HG02943 (cell line): ENCODE data around the gene MEGF10.
"Not testable (repeated sequence)": the region's sequence is repeated elsewhere in the genome, so short reads cannot be mapped to it uniquely, and the experiment has no call there.

Experiments
- ATAC-seq: cut with Tn5 transposase; IDR thresholded peaks from one replicate; pipeline ENCODE4 v1.9.1; 2021; ENCODE audit warnings: mild to moderate bottlenecking, low read depth, moderate library complexity; ENCODE audit not compliant: unreplicated experiment

The MEGF10 gene

DNA sequence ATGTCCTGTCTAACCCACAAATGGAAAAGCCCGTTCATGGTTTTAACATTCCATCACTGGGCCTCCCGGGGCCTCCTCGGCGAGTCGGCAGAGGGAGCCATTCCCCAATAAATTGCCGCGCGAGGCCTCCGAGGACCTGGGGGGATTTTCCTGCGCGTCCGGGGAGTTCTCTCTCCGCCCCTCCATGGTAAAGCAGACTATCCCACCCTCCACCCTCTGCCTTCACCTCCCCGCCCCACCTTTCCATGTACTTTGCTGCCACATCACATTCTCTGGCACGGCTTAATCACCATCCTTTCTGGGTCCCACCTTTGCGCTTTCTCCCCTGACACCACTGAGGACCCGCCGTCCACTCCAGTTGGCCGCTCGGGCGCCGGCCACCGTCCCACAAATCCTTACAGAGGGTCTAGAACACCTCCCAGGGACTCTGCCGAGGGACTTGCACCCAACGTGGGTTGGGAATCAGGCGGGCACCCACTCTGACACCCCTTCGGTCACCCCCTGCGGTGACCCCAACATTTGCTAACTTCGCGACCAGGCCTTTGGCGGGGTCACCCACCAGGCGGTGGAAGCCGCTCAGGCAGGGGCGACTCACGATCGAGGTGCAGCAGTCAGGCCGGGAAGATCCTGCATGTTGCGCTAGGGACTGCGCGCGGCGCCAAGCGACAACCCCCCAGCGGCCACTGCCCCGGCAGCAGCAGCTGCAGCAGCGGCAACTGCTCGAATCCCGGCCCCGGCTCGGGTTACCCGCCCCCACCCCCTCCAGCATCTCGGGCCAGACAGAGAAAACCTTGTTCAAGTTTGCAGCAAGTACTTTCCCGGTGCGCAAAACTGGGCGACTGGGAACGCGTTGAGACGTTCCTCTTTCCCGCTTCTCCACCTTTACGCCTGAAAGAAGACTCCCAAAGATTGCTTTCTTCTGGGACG lies at the start of gene MEGF10:
MEGF10 (plus strand) TSS at position 778 of the 927 bp plus-strand sequence. CDS start 40,513 bp downstream, outside the sequence.
- ATAC-seq: no peak

DNA sequence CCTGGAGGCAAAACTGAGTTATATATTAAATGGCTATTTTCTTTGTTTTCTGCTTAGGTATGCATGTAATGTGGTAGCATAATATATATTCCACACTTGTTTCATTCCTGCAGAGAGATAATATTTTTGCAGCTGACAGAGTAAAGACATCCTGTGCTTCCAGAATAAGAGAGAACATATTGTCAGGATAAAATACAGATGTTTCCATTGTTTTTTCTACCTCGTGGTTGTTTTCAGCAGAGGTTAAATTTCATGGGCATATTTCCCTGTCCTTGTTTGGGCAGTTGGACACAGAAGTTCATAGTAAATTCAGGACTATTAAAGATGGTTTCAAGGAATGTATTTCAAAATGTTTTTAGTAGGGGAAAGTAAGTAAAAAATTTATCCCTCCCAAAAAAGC lies 47.6 kb upstream of the MEGF10 start:
- no peak for ATAC-seq

DNA sequence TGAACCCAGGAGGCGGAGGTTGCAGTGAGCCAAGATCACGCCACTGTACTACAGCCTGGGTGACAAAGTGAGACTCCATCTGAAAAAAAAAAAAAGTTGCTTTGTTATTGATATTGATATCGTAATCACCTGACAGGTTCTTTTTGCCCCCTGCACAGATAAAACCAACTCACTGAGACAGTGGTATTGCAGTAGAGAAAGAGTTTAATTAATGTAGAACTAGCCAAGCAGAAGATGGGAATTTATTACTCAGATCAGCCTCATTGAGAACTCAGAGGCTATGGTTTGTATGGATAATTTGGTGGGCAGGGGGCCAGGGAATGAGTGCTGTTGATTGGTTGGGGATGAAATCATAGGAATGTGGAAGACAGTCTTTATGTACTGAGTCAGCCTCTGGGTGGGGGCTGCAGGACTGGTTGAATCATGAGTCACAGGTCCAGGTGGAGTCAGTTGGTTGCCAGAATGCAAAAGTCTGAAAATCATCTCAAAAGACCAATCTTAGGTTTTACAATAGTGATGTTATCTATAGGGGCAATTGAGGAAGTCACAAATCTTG lies 35.8 kb upstream of the MEGF10 start:
- no peak for ATAC-seq

DNA sequence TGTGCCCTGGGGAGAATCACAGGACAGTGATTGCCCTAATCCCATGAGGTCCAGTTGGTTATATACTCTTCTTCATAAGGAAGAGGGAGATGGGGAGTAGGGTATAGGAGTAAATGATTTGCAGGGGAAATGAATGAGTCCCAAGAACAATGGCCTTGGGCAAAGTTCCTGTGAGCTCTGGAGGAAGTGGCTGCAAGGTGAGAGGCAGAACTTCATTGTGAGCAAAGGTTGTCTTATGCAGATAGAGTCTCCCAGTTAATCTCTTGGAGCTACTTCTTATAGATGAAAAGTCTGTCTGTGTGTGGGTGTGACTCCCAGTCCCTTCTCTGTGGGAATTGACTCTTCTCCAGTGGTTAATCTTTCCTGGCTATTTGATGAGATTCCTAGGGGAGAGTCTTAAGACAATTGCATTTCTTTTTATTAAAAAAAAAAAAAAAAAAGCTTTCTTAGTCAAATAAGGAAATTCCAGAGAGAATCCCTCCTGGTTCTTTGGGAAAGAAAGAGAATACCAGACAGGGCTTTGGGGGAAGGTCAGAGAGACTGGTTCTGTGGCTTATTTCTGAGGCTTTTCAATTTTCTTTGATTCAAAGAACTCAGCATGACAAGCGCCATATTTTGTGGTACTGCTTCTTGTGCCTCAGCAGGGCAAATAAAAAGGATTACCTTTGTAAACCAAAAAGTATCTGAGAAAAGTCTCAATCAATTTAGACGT lies 33.6 kb upstream of the MEGF10 start:
- no peak for ATAC-seq

DNA sequence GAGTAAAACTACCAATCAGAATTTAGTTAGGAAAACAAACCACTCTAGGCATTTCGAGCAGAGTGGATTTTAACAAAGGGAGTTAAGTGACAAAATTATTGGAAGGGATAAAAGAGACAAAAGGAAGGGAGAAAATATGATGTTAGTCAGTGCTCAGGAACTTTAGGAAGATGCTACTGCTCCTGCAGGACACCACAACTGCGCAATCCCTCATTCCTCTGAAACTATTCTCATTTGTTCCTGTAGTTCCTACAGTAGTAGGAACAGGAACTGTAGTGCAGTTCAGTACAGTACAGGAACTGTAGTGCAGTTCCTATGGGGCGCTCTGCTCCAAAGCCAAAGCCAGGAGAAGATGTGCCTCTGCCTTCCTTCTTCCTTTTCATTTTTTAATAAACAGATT lies 29.9 kb upstream of the MEGF10 start:
- ATAC-seq: no peak

DNA sequence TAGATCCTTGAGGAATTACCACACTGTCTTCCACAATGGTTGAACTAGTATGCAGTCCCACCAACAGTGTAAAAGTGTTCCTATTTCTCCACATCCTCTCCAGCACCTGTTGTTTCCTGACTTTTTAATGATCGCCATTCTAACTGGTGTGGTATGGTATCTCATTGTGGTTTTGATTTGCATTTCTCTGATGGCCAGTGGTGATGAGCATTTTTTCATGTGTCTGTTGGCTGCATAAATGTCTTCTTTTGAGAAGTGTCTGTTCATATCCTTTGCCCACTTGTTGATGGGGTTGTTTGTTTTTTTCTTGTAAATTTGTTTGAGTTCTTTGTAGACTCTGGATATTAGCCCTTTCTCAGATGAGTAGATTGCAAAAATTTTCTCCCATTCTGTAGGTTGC lies 25.1 kb upstream of the MEGF10 start:
- not testable (repeated sequence) for ATAC-seq

DNA sequence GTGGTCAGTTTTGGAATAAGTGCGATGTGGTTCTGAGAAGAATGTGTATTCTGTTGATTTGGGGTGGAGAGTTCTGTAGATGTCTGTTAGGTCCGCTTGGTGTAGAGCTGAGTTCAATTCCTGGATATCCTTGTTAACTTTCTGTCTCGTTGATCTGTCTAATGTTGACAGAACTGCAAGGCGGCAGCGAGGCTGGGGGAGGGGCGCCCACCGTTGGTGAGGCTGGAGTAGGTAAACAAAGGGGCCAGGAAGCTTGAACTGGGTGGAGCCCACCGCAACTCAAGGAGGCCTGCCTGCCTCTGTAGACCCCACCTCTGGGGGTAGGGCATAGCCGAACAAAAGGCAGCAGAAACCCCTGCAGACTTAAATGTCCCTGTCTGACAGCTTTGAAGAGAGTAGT lies 22.3 kb upstream of the MEGF10 start:
- not testable (repeated sequence) for ATAC-seq

DNA sequence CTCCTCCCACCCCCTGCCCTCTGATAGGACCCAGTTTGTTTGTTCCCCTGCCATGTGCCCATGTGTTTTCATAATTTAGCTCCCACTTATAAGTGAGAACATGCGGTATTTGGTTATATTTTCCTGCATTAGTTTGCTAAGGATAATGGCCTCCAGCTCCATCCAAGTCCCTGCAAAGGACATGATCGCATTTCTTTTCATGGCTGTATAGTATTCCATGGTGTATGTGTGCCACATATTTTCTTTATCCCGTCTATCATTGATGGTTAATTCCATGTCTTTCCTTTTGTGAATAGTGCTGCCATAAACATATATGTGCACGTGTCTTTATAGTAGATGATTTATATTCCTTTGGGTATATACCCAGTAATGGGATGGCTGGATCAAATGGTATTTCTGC lies 19.9 kb upstream of the MEGF10 start:
- not testable (repeated sequence) for ATAC-seq

DNA sequence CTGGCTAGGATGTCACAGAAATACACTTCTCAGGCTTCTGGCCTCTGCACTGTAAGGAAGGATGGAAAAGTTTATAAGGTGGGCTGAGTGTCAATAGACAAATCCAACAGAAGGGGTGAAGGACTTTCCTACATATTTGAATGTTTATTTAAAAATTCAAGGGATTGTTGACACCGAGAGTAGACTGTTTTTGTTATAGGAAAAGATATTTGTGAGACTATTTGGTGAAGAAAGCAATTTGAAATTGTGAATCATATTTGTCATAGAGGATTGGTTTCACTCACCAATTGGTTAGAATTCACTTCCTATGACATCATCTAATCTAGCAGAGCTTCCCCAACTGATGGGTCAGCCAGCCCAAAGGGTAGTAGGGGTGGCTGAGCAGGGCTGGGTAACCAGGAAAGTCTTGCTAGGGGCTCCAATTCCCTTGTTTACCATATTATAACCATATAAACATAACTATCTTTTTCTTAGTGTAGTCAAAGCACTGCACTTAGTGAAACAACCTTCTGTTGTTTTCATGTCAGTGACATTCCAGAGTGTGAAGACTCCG lies 14.9 kb upstream of the MEGF10 start:
- ATAC-seq: no peak

DNA sequence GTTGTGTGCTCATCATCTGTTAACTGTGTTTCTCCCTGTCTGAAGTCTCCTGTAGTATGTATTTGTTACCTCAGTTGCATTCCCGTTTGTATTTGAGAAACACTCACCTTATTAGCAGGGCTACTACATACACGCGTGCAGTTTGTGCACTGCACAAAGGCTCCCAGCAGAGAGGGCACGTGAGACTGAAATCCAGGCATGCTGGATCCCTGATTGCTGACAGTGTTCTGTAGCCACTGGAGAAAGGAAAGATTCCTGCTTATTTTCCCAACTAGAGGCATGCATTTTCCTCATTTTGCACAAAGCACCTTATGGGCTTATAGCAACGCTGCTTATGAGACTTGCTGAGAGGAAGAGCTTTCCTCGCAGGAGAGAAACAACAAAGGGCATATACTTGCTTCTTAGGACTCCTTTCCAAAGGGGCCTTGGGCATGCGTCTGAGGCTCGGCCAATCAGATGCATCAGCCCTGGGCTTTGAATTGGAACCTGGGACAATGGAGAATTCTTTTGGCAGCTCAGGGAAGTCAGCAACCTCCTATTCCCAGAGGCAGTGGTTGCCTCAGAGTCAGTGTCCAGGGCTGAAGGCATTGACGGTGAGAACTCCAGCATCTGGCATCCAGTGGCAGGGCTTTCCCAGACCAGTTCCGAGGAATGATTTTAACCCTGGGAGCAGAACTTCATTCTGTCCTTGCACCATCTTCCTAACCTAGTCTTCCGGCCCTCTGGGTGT lies 9.9 kb upstream of the MEGF10 start:
- ATAC-seq: no peak

DNA sequence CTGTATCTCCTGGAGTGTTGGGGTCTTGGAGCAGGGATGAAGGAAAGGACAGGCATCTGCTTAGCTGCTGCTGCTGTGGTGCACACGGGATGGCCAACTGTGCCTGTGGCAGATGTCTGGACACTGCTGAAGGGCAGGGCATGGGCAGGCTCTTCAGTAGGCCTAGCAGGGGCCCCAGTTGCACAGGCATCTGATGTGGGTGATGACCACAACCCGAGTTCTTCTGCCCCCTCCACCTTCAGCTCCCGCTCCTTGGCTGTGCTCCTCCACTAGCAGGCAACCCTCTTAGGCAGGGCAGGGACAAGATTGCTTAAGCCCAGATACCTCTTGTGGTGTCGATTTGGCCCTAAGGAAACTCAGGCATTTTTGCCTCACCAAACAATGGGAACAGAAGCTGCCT lies 9.0 kb upstream of the MEGF10 start:
- ATAC-seq: no peak

DNA sequence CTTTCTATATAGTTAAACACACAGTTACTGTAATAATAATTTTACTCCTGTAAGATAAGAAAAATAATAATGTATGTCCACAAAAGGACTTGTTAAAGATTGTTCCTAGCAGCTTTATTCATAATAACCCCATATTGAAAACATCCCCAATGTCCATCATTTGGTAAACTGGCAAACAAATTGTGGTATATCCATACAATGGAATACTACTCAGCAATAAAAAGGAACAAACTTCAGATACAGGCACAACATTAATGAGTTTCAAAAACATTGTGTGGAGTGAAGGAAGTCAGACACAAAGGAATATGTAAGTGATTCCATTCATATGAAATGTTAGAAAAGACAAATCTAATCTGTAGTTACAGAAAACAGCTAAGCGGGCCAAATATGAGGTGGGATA lies 1.9 kb upstream of the MEGF10 start:
- no peak for ATAC-seq

DNA sequence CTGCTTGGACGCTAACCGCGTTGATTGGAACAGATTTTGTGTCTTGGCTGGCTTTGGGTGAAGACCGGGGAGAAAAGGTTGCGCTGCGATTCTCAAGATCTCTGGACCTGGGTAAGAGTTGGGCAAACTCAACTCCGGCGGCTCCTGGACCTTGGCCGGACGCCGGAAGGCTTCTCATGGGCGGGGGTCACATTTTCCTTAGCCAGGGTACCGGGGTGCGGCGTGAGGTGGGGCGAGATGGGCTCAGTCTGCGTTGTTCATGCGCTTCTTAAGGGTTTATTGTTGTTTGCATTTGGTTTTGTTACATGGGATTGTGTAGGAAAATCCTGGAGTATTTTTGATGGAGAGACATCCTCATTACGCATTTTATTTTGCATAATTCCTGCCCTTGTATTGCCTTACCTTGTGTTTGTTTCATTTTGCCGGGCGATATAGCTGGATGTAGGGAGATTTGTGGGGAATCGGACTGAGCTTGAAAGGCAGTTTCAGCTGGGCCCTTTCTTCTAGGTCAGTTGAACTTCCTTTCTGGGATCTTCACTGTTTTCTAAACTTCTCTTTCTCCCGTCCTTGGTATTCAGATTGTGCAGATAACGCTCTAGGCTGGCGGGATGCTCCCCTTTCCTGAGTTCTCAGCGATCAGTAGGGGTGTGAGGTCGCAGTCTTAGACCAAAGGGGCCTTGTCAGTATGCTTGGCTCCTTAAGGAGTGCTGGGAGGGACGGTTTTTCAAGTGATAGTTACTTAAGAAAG lies 524 bp downstream of the MEGF10 start:
- ATAC-seq: no peak

DNA sequence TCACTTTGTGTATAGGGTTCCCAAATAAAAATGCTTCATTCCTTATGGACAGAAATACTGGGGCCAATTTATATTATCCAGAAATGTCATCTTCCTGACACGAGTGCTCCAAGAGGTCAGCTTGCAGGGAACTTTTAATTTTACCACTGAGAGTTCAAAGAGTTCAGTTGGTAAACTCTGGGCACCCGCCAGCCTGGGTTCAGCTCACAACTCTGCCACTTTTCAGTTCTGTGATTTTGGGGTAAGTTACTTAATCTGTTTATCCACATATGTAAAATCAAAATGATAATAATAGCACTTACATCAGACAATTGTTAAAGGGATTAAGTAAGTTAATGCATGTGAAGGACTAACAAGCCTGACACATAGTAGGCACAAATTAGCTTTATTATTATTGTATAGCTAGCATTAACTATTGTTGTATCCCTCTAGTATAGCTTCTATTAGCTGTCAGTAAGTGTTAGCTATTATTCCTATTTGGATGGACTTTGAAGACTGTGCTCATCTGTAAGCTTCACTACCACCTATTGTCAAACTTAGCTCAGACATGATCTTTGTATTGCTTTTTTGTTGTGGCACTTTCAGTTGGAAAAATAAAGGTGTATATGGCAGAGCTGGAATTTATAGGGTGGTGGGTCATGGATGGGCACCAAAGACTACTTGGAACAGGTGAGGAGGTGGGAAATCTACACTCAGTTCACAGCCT lies 1.6 kb downstream of the MEGF10 start:
- ATAC-seq: no peak

DNA sequence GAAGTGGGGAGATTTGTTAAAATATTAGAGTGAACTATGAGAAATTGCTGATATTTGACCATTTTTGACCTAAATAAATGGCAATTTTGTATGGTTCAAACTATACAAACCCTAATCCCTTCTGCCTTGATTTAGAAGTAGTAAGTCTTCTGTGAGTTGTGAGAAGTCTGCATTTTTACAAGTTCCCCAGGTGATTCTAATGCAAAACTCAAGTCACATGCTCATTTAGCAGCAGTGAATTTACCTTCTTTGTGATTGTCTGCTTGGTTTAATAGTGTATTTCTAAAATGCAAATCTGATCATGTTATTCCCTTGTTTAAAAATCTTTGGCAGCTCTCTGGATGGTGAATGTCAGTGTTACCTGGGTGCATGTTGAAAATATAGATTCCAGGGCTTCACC lies 2.8 kb downstream of the MEGF10 start:
- no peak for ATAC-seq

DNA sequence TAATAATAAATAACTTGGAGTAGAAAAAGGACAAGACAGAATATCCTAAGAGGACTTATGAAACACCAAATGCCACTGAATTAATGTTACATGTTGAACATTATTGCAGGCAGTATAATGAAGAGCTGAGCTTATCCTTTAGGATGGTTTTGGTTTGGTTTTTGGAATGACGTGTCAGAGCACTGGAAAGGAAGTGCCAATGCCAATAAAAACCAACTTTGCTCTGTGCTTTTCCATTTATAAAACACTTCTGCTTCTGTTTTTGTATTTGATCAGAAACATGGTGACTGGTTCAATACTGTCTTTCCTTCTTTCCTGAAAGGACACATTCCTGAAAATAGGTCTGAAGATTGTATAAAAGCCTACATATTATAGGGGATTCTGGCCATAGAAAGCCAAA lies 4.2 kb downstream of the MEGF10 start:
- ATAC-seq: no peak

DNA sequence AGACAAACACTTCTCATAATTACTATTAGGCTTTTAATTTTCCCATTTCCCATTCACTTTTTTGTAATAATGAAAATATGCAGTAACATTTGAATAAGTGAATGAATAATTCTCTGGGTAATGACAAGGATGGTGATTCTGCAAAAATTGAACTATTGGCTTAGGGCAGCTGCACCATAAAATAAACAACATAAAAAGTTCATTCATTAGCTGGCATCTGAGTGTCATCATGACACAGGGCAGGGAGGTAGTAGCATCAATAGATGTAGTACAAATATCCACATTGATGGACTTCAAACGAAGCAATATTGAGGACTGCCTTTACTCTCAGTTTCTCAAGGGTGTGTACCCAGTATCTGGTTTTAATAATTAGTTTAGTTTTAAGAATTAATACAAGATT lies 4.9 kb downstream of the MEGF10 start:
- no peak for ATAC-seq

DNA sequence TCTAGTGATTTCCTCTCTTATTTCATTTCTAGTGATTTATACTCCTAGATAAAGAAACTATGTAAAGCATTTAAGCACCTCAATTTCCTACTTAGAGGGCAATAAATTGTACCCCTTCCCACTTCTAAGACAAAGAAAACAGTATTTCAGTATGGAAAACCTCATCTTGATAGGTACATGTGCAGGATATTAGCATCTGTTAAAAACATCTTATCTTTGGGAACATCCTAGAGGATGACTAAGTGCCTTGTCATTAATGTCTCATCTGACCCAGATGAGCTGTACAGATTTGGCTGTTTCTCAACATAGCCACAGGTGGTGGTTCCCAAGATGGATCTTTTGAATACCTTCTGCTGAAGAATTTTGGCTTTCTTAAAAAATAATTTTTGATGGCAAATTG lies 5.7 kb downstream of the MEGF10 start:
- ATAC-seq: no peak

DNA sequence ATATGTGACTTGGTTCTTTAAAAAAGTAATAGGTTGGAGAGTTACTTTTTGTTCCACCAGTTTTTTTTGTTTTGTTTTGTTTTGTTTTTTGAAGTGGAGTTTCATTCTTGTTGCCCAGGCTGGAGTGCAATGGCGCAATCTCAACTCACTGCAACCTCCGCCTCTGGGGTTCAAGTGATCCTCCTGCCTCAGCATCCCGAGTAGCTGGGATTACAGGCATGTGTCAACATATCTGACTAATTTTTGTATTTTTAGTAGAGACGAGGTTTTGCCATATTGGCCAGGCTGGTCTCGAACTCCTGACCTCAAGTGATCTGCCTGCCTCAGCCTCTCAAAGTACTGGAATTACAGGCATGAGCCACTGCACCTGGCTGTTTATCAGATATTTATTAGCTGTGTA lies 6.3 kb downstream of the MEGF10 start:
- ATAC-seq: not testable (repeated sequence)
